ENCODE measurements around the gene AFG1L.

- TF ChIP-seq POLR2A (IDR thresholded peaks at IDR 0.05) = peak; percentile 73 to 74
- TF ChIP-seq, protein P1, sequence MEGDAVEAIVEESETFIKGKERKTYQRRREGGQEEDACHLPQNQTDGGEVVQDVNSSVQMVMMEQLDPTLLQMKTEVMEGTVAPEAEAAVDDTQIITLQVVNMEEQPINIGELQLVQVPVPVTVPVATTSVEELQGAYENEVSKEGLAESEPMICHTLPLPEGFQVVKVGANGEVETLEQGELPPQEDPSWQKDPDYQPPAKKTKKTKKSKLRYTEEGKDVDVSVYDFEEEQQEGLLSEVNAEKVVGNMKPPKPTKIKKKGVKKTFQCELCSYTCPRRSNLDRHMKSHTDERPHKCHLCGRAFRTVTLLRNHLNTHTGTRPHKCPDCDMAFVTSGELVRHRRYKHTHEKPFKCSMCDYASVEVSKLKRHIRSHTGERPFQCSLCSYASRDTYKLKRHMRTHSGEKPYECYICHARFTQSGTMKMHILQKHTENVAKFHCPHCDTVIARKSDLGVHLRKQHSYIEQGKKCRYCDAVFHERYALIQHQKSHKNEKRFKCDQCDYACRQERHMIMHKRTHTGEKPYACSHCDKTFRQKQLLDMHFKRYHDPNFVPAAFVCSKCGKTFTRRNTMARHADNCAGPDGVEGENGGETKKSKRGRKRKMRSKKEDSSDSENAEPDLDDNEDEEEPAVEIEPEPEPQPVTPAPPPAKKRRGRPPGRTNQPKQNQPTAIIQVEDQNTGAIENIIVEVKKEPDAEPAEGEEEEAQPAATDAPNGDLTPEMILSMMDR (IDR thresholded peaks at IDR 0.05) = peak in 1 of 6 experiments; percentile 25
Observed at GRCh38 chr6:108558372-108559096, 263.7 kb downstream of the AFG1L start.

All from adrenal gland (tissue), 5 donors.